ENCODE results near the gene MOSPD3. TPM values are rescaled to one million over a fixed set of nuclear protein-coding genes. Genes with fewer than 3 reads are reported as not detected.
A peak's percentile ranks its signal among the peaks of the same experiment; 100 is the strongest.

Gene MOSPD3
- total RNA-seq, 4 donors from 2014 or later = 6.2 to 13.4 (median 11.6) TPM

- Histone ChIP-seq H3K27ac (no peak overlapping the region), H3K9me3 (no peaks in the 10 kb centered on the region), H3K4me3 (no peak overlapping the region), H3K27me3 (peaks cover 31% of the 10 kb centered on the region), H3K36me3 (peaks cover 0 to 100% of the 10 kb centered on the region in 2 donors), H3K4me1 (peaks cover 0 to 18% (median 12%) of the 10 kb centered on the region in 3 donors)
- WGBS, 2 donors (ENCODE audit: low coverage in 1 of 2) = 78% methylated on average over 7 of the region's 28 CpGs; no CpG with 5 or more reads in 1 of the 2 donors
- TF ChIP-seq EP300 (IDR thresholded peaks at IDR 0.05) (no peak), POLR2A (IDR thresholded peaks at IDR 0.05) (no peak), POLR2AphosphoS5 (IDR thresholded peaks at IDR 0.05) (no peak)
- TF ChIP-seq, protein P1, sequence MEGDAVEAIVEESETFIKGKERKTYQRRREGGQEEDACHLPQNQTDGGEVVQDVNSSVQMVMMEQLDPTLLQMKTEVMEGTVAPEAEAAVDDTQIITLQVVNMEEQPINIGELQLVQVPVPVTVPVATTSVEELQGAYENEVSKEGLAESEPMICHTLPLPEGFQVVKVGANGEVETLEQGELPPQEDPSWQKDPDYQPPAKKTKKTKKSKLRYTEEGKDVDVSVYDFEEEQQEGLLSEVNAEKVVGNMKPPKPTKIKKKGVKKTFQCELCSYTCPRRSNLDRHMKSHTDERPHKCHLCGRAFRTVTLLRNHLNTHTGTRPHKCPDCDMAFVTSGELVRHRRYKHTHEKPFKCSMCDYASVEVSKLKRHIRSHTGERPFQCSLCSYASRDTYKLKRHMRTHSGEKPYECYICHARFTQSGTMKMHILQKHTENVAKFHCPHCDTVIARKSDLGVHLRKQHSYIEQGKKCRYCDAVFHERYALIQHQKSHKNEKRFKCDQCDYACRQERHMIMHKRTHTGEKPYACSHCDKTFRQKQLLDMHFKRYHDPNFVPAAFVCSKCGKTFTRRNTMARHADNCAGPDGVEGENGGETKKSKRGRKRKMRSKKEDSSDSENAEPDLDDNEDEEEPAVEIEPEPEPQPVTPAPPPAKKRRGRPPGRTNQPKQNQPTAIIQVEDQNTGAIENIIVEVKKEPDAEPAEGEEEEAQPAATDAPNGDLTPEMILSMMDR (IDR thresholded peaks at IDR 0.05) = no peak
- ATAC-seq = no peak
Observed at GRCh38 chr7:100578246-100579183, 33.8 kb upstream of the MOSPD3 start.

- ATAC-seq = no peak
- H3K36me3 ChIP-seq = peaks cover 0 to 80% of the 10 kb centered on the region in 2 donors
Observed at GRCh38 chr7:100580466-100581283, 31.7 kb upstream of the MOSPD3 start.

GRCh38 chr7:100582041-100582579 is 30.2 kb upstream of the MOSPD3 start:
- Histone ChIP-seq H3K27ac (peak overlapping the region in 3 of 4 donors; percentile 35 to 95 (median 92)), H3K36me3 (peaks cover 0 to 65% of the 10 kb centered on the region in 2 donors), H3K9me3 (no peaks in the 10 kb centered on the region), H3K4me1 (peaks cover 0 to 44% (median 33%) of the 10 kb centered on the region in 3 donors), H3K4me3 (no peak overlapping the region), H3K27me3 (peaks cover 3% of the 10 kb centered on the region)
- TF ChIP-seq, protein P1 (IDR thresholded peaks at IDR 0.05) = no peak
- TF ChIP-seq EP300 (IDR thresholded peaks at IDR 0.05) (no peak), POLR2AphosphoS5 (IDR thresholded peaks at IDR 0.05) (no peak), POLR2A (IDR thresholded peaks at IDR 0.05) (no peak)
- ATAC-seq = no peak
- WGBS, 2 donors (ENCODE audit: low coverage in 1 of 2) = no CpG with 5 or more reads among the region's 20 CpGs

More at GRCh38 chr7:100580466-100581283, 31.7 kb upstream of the MOSPD3 start:
- H3K4me3 ChIP-seq = no peak overlapping the region
- peaks cover 0 to 39% (median 31%) of the 10 kb centered on the region in 3 donors for H3K4me1 ChIP-seq
- TF ChIP-seq POLR2AphosphoS5 (IDR thresholded peaks at IDR 0.05) (no peak), POLR2A (IDR thresholded peaks at IDR 0.05) (no peak), EP300 (IDR thresholded peaks at IDR 0.05) (no peak)
- TF ChIP-seq, protein P1 (IDR thresholded peaks at IDR 0.05) = no peak
- WGBS, 2 donors (ENCODE audit: low coverage in 1 of 2) = 62 to 74% methylated on average over 4 to 8 of the region's 11 CpGs
- no peak overlapping the region for H3K27ac ChIP-seq
- no peaks in the 10 kb centered on the region for H3K9me3 ChIP-seq
- peaks cover 13% of the 10 kb centered on the region for H3K27me3 ChIP-seq

GRCh38 chr7:100582650-100583049 is 29.7 kb upstream of the MOSPD3 start:
- peaks cover 0 to 49% (median 35%) of the 10 kb centered on the region in 3 donors for H3K4me1 ChIP-seq
- peak overlapping the region in 1 of 2 donors; percentile 80 for H3K4me3 ChIP-seq
- TF ChIP-seq EP300 (IDR thresholded peaks at IDR 0.05) (no peak), POLR2A (IDR thresholded peaks at IDR 0.05) (no peak), POLR2AphosphoS5 (IDR thresholded peaks at IDR 0.05) (no peak)
- TF ChIP-seq, protein P1 (IDR thresholded peaks at IDR 0.05) = no peak
- peaks cover 0 to 60% of the 10 kb centered on the region in 2 donors for H3K36me3 ChIP-seq
- ATAC-seq = no peak
- H3K9me3 ChIP-seq = no peaks in the 10 kb centered on the region
- 60 to 68% methylated on average over 5 to 6 of the region's 11 CpGs for WGBS, 2 donors (ENCODE audit: low coverage in 1 of 2)
- H3K27ac ChIP-seq = peak overlapping the region in 3 of 4 donors; percentile 35 to 95 (median 92)
- peaks cover 3% of the 10 kb centered on the region for H3K27me3 ChIP-seq

Measured in gastroesophageal sphincter (tissue), 4 donors.